Vagina (tissue), 2 donors: ENCODE data around the gene RPS6KB1. TPM values are rescaled to one million over a fixed set of nuclear protein-coding genes. Genes with fewer than 3 reads are reported as not detected.
"Not testable (repeated sequence)": the region's sequence is repeated elsewhere in the genome, so short reads cannot be mapped to it uniquely, and the experiment has no call there.

Source experiments
- DNase-seq, 2 donors: peaks; one replicate each; pipeline ENCODE4 v3.0.0-alpha.2; 2017; ENCODE audit errors: extremely low spot score in 2 of 2
- H3K27ac ChIP-seq: fragments of 200-600 bp; sonication (generic); one replicate; pipeline ENCODE4 v1.5.1; 2019
- H3K27me3 ChIP-seq: fragments of 200-600 bp; sonication (generic); one replicate; pipeline ENCODE4 v1.5.1; 2019
- H3K36me3 ChIP-seq, 2 donors: fragments of 200-600 bp; sonication (generic); one replicate each; pipeline ENCODE4 v1.5.1; 2017 to 2019
- H3K4me1 ChIP-seq: fragments of 200-600 bp; sonication (generic); one replicate; pipeline ENCODE4 v1.5.1; 2019
- H3K4me3 ChIP-seq, 2 donors: fragments of 200-600 bp; sonication (generic); 1 replicate in 1 of 2; 2 replicates in 1 of 2; pipeline ENCODE4 v1.5.1; 2016 to 2019
- H3K9me3 ChIP-seq: fragments of 200-600 bp; sonication (generic); one replicate; pipeline ENCODE4 v1.5.1; 2019
- POLR2A ChIP-seq, 2 donors: fragments of 450-650 bp; IDR thresholded peaks; one replicate each; pipeline ENCODE4 v1.6.1; 2017; ENCODE audit warnings: antibody characterized with exemption in 2 of 2, mild to moderate bottlenecking in 2 of 2, moderate library complexity in 2 of 2
- POLR2AphosphoS5 ChIP-seq, 2 donors: sonication (generic); formaldehyde crosslinking; IDR thresholded peaks; one replicate each; pipeline ENCODE4 v1.9.0; 2017; ENCODE audit warnings: antibody characterized with exemption in 2 of 2, mild to moderate bottlenecking in 2 of 2, low read depth in 1 of 2; ENCODE audit not compliant: insufficient read depth in 1 of 2
- intact Hi-C: fragments of 100-400 bp; cut with DNase I; formaldehyde crosslinking; loops from one replicate; pipeline ENCODE4 v1.15.1; 2023
- total RNA-seq: library from RNA; depleted of rRNA; stranded (reverse); fragments of >200 nt; gene quantifications from one replicate; pipeline ENCODE4 v1.2.3, GENCODE V29; 2016
- TF ChIP-seq, protein P1 (sequence below), 3 experiments: fragments of 450-650 bp in 2 of 3; fragments of 200-600 bp in 1 of 3; sonication (generic) in 1 of 3; IDR thresholded peaks; one replicate each; pipeline ENCODE4 v1.5.1; 2017 to 2019; ENCODE audit warnings: antibody characterized with exemption in 3 of 3, mild to moderate bottlenecking in 2 of 3, moderate library complexity in 2 of 3

RPS6KB1 gene
- total RNA-seq, 1 donor from 2014 or later: 96.7 TPM

DNA sequence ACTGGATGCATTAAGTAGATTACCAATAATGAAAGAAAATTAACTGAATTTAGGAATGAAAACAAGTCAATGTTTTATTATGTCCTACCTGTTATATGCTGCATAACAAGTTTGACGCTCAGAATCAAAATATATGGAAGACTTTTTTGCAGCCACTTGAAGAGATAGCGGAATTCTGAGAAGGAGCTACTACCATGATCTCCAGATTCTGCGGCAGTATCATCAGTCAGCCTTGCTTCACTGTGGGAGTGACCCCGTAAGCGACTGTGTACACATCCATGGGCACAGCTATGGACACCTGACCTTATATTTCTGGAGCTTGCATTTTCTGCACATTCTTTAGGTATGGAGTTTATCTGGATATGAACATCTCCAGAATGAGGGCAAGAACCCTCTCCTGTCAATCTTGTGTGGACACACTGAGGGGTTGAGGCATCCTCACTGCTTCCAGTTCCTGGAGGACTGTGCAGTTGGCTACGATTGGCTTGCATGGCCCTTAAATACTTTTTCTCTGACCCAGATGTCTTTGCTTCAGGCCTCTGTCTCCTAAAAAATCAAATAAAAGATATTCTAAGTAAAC is 69.9 kb downstream of the RPS6KB1 start:
- Histone ChIP-seq H3K27me3 (no peaks in the 10 kb centered on the region), H3K4me3 (no peak overlapping the region), H3K9me3 (no peaks in the 10 kb centered on the region), H3K4me1 (peaks cover 13% of the 10 kb centered on the region), H3K27ac (no peak overlapping the region), H3K36me3 (no peaks in the 10 kb centered on the region)
- TF ChIP-seq POLR2A (IDR thresholded peaks at IDR 0.05): no peak
- TF ChIP-seq POLR2AphosphoS5 (IDR thresholded peaks at IDR 0.05; ENCODE audit: insufficient read depth in 1 of 2, low read depth in 1 of 2): no peak
- TF ChIP-seq, protein P1, sequence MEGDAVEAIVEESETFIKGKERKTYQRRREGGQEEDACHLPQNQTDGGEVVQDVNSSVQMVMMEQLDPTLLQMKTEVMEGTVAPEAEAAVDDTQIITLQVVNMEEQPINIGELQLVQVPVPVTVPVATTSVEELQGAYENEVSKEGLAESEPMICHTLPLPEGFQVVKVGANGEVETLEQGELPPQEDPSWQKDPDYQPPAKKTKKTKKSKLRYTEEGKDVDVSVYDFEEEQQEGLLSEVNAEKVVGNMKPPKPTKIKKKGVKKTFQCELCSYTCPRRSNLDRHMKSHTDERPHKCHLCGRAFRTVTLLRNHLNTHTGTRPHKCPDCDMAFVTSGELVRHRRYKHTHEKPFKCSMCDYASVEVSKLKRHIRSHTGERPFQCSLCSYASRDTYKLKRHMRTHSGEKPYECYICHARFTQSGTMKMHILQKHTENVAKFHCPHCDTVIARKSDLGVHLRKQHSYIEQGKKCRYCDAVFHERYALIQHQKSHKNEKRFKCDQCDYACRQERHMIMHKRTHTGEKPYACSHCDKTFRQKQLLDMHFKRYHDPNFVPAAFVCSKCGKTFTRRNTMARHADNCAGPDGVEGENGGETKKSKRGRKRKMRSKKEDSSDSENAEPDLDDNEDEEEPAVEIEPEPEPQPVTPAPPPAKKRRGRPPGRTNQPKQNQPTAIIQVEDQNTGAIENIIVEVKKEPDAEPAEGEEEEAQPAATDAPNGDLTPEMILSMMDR (IDR thresholded peaks at IDR 0.05): no peak
- intact Hi-C loops: no loop called here
- DNase-seq: no peak

DNA sequence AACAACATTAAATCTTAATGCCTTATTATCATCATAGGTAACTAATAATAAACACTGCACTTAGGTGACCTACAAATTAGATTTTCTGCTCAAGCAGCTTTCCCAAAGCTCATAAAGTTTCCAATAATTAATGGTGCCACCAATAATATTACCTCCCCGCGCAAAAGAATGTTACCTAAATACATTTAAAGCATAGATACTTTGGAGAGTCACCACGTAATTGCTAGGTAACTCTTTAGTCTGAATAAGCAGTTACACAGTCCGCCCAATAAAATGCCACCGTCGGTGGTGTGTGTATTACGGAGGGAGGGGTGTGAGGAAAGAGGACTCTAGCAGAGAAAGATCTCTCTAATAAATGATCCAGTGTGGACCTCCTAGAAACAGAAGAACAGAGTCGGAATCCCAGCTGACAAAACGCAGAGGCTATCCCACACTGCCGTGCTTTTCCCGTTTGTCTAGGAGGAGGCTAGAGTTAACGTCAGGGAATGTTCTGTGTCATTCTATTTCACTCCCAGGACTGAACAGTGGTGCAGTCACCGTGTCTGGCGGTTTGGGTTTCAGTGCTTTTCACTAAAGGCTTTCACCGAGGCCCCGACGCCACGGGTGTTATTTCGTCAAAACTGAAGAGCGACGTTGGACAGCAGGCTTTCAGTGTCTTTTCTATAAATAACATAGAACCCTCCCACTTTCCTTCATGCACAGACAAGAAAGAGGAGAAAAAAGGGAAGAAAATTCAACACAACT is 71.0 kb downstream of the RPS6KB1 start:
- Histone ChIP-seq H3K4me1 (peaks cover 13% of the 10 kb centered on the region), H3K36me3 (no peaks in the 10 kb centered on the region), H3K4me3 (peak overlapping the region; percentile 76 to 82), H3K27ac (peak overlapping the region; percentile 93), H3K27me3 (no peaks in the 10 kb centered on the region), H3K9me3 (no peaks in the 10 kb centered on the region)
- TF ChIP-seq POLR2AphosphoS5 (IDR thresholded peaks at IDR 0.05; ENCODE audit: insufficient read depth in 1 of 2, low read depth in 1 of 2): no peak
- TF ChIP-seq POLR2A (IDR thresholded peaks at IDR 0.05): peak in 1 of 2 donors; percentile 6
- DNase-seq: no peak
- intact Hi-C loops: no loop called here

DNA sequence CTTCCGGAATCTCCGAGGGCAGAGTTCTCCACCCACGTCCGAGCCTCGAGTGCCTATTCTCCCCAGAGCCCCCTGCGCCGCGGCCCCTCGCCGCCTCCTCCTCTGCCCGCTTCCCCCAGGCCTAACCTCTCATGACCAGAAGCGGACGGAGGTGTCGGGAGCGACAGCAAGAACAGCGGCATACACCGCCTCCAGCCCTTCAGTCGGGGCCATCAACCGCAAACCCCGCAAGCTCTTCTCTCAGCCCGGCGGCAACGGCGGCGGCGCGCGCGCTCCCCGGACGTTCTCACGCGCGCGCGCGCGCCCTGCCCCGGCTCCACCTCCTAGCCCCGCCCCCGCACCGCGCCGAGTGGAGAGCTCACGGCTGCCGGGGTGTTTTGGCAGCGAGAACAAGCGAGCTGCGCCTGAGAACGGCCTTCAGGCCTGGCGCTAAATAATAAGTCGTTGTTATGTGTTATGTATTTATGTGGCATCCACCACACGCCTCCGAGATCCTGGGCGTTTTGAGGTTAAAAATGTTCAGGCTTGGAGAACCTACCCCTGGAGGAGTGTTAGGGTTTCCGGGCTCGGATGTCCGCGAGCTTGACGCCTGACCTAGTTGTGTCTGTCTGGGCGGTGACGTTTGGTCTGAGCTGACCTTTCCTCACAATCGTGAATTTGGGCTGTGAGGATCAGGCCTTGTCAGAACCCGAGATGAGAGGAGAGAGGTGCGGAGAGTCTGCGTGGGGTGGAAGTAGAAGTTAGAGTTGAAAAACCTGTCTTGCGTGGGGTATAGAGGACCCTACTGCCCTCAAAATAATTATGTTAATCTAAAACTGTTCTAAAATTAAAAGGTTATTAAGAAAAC is 71.8 kb downstream of the RPS6KB1 start, which contains the start of gene RNFT1:
Gene RNFT1 (minus strand): TSS at position 259 of the 847 bp plus-strand sequence. CDS start 77 bp downstream, at position 182.
- intact Hi-C loops: no loop called here
- no peaks in the 10 kb centered on the region for H3K36me3 ChIP-seq
- TF ChIP-seq, protein P1 (IDR thresholded peaks at IDR 0.05): no peak
- TF ChIP-seq POLR2AphosphoS5 (IDR thresholded peaks at IDR 0.05; ENCODE audit: insufficient read depth in 1 of 2, low read depth in 1 of 2): peak in 1 of 2 donors; percentile 83
- TF ChIP-seq POLR2A (IDR thresholded peaks at IDR 0.05): peak in 1 of 2 donors; percentile 68

DNA sequence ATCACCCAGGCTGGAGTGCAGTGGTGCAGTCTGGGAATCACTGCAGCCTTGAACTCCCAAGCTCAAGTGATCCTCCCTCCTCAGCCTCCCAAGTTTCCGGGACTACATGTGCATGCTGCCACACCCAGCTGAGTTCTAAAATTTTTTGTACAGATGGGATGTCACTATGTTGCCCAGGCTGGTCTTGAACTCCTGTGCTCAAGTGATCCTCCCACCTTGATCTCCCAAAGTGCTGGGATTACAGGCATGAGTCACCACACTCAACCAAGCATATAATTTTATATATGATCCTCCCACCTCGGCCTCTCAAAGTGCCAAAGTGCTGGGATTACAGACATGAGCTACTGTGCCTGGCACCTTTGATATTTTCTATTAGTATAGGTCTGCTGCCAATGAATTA is 78.8 kb downstream of the RPS6KB1 start:
- intact Hi-C loops, DNase-seq, H3K9me3 ChIP-seq, H3K27me3 ChIP-seq, H3K4me3 ChIP-seq, H3K36me3 ChIP-seq, H3K4me1 ChIP-seq, H3K27ac ChIP-seq: not testable (repeated sequence)

More for the DNA sequence above, 71.8 kb downstream of the RPS6KB1 start, which contains the start of gene RNFT1:
- peak in 1 of 2 donors; percentile 88 for DNase-seq
- H3K4me1 ChIP-seq: peaks cover 13% of the 10 kb centered on the region
- H3K27ac ChIP-seq: peak within 1 kb of the TSS; percentile 93
- peak within 1 kb of the TSS; percentile 76 to 82 for H3K4me3 ChIP-seq
- no peaks in the 10 kb centered on the region for H3K9me3 ChIP-seq
- no peaks in the 10 kb centered on the region for H3K27me3 ChIP-seq

DNA sequence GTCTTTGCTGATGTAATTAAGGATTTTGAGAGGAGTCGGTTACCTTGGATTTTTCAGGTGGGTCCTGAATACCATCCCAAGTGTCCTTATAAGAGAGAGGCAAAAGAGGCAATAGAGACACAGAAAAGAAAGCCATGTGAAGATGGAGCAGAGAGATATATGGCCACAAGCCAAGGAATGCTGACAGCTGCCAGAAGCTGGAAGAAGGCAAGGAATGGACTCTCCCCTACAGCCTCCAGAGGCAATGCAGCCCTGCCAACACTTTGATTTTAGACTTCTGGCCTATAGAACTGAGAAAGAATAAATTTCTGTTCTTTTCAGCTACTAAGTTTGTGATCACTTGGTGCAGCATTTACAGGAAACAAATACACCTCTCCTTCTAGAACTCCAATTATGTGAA is 79.9 kb downstream of the RPS6KB1 start:
- Histone ChIP-seq H3K27ac (no peak overlapping the region), H3K4me1 (no peaks in the 10 kb centered on the region), H3K27me3 (no peaks in the 10 kb centered on the region), H3K4me3 (no peak overlapping the region), H3K36me3 (no peaks in the 10 kb centered on the region), H3K9me3 (no peaks in the 10 kb centered on the region)
- TF ChIP-seq, protein P1 (IDR thresholded peaks at IDR 0.05): no peak
- no peak for TF ChIP-seq POLR2AphosphoS5 (IDR thresholded peaks at IDR 0.05; ENCODE audit: insufficient read depth in 1 of 2, low read depth in 1 of 2)
- no peak for TF ChIP-seq POLR2A (IDR thresholded peaks at IDR 0.05)
- intact Hi-C loops: no loop called here
- DNase-seq: no peak

DNA sequence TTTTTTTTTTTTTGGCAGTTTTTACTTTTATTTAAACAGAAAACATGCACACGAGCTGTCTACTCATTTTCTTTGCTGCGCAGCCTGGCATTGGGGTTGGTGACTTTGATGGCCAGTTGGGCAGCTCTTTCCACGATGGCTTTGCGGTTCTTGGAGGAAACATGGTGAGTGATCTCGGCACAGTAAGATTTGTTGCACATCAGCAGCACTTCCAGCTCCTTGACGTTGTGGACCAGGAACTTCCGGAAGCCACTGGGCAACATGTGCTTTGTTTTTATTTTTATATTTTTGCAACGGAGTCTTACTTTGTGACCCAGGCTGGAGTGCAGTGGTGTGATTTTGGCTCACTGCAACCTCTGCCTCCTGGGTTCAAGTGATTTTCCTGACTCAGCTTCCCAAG is 80.6 kb downstream of the RPS6KB1 start:
- H3K4me1 ChIP-seq, H3K27me3 ChIP-seq, H3K4me3 ChIP-seq, H3K9me3 ChIP-seq, H3K36me3 ChIP-seq, intact Hi-C loops, H3K27ac ChIP-seq, DNase-seq: not testable (repeated sequence)

DNA sequence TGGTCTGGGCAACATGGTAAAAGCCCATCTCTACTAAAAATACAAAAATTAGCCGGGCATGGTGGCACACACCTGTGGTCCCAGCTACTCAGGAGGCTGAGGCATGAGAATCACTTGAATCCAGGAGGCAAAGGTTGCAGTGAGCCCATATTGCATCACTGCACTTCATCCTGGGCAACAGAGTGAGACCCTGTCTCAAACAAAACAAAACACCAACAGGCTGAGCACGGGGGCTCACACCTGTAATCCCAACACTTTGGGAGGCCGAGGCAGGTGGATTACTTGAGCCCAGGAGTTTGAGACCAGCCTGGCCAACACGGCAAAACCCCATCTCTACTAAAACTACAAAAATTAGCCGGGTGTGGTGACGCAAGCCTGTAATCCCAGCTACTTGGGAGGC is 82.2 kb downstream of the RPS6KB1 start:
- DNase-seq, H3K4me3 ChIP-seq, H3K27me3 ChIP-seq, H3K27ac ChIP-seq, H3K4me1 ChIP-seq, intact Hi-C loops, H3K36me3 ChIP-seq, H3K9me3 ChIP-seq: not testable (repeated sequence)

DNA sequence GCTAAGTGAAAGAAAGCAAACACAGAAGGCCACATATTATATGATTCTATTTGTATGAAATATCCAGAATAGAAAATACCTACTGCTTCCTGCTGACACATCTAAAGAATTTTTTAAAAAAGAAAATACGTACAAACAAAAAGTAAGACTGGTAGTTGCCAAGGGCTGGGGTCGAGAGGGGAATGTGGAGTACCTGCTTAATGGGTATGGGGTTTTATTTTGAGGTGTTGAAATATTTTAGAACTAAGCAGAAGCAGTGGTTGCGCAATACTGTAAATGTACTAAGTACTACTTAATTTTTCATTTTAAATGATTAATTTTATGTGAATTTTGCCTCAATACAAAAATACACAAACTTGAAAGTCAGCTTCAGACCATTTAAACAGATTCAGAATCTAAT is 103.7 kb downstream of the RPS6KB1 start:
- H3K9me3 ChIP-seq, H3K36me3 ChIP-seq, H3K27ac ChIP-seq, H3K4me1 ChIP-seq, H3K27me3 ChIP-seq, H3K4me3 ChIP-seq, DNase-seq, intact Hi-C loops: not testable (repeated sequence)
